Gastrocnemius medialis (tissue), 4 donors: ENCODE data around the gene HES1. TPM values are rescaled to one million over a fixed set of nuclear protein-coding genes. Genes with fewer than 3 reads are reported as not detected.
"Not testable (repeated sequence)": the region's sequence is repeated elsewhere in the genome, so short reads cannot be mapped to it uniquely, and the experiment has no call there.

Experiments
- ATAC-seq, 2 donors: fragments of 150-250 bp; one replicate each; pipeline ENCODE4 v1.9.1; 2016
- DNase-seq, 2 donors: peaks; one replicate each; pipeline ENCODE4 v3.0.0-alpha.2; 2019
- H3K27ac ChIP-seq, 4 donors: fragments of 200-600 bp; sonication (generic); 1 replicate in 1 of 4; 2 replicates in 3 of 4; pipeline ENCODE4 v1.5.1; 2016 to 2018; ENCODE audit warnings: mild to moderate bottlenecking in 2 of 4, moderate library complexity in 1 of 4
- H3K27me3 ChIP-seq, 3 donors: fragments of 200-600 bp; sonication (generic) in 2 of 3; 1 replicate in 1 of 3; 2 replicates in 2 of 3; pipeline versions ENCODE4 v1.5.1 to v1.6.0; 2016 to 2019; ENCODE audit warnings: mild to moderate bottlenecking in 1 of 3, moderate library complexity in 1 of 3
- H3K36me3 ChIP-seq, 2 donors: fragments of 200-600 bp; sonication (generic) in 1 of 2; one replicate each; pipeline ENCODE4 v1.5.1; 2017 to 2018
- H3K4me1 ChIP-seq, 2 donors: fragments of 200-600 bp; sonication (generic) in 1 of 2; one replicate each; pipeline ENCODE4 v1.5.1; 2016 to 2017; ENCODE audit warnings: mild to moderate bottlenecking in 2 of 2
- H3K4me3 ChIP-seq, 4 donors: fragments of 200-600 bp; sonication (generic) in 3 of 4; 1 replicate in 1 of 4; 2 replicates in 3 of 4; pipeline ENCODE4 v1.5.1; 2016 to 2019; ENCODE audit warnings: mild to moderate bottlenecking in 2 of 4
- H3K9me3 ChIP-seq, 3 donors: fragments of 200-600 bp; sonication (generic) in 2 of 3; 1 replicate in 1 of 3; 2 replicates in 2 of 3; pipeline ENCODE4 v1.5.1; 2016 to 2019
- CTCF ChIP-seq, 5 experiments: fragments of 450-650 bp in 3 of 5; fragments of 200-600 bp in 2 of 5; sonication (generic) in 2 of 5; IDR thresholded peaks in 4 of 5; conservative IDR thresholded peaks in 1 of 5; 1 replicate in 4 of 5; 2 replicates in 1 of 5; pipeline ENCODE4 v1.5.1; 2016 to 2019; ENCODE audit warnings: antibody characterized with exemption in 5 of 5, mild to moderate bottlenecking in 3 of 5, moderate library complexity in 3 of 5
- POLR2A ChIP-seq, 2 donors: fragments of 450-650 bp; IDR thresholded peaks; one replicate each; pipeline ENCODE4 v1.6.1; 2017; ENCODE audit warnings: antibody characterized with exemption in 2 of 2, mild to moderate bottlenecking in 2 of 2, moderate library complexity in 2 of 2
- in situ Hi-C, 4 donors: fragments of 200-750 bp; cut with MboI; loops; one replicate each; pipeline versions ENCODE4 v1.15.0 to v1.8.0; 2017; ENCODE audit warnings: low sequenced_read_pairs in 4 of 4
- intact Hi-C: fragments of 100-400 bp; cut with DNase I; formaldehyde crosslinking; loops from one replicate; pipeline ENCODE4 v1.15.1; 2023; ENCODE audit warnings: low total_unique reads
- total RNA-seq, 4 donors: library from RNA; depleted of rRNA; stranded (reverse); fragments of >200 nt; gene quantifications; one replicate each; pipeline versions ENCODE4 v1.1.0 to v1.2.3, GENCODE V29; 2016

HES1 gene
- total RNA-seq, 4 donors from 2014 or later, result 9.7 to 38.3 (median 27.8) TPM

GRCh38 chr3:194148383-194148782 is 12.4 kb downstream of the HES1 start:
- Histone ChIP-seq H3K4me1 (peaks cover 5 to 6% of the 10 kb centered on the region in 2 donors), H3K9me3 (no peaks in the 10 kb centered on the region), H3K4me3 (no peak overlapping the region), H3K27ac (no peak overlapping the region), H3K36me3 (no peaks in the 10 kb centered on the region), H3K27me3 (no peaks in the 10 kb centered on the region)
- intact Hi-C loops (no loop called here), in situ Hi-C loops (loop anchor here (10.0 to 25.0 kb wide), 4 partner anchors 116 to 166 kb away; no protein-coding TSS in a partner anchor)
- DNase-seq (no peak), ATAC-seq (no peak)
- TF ChIP-seq CTCF (IDR thresholded peaks at IDR 0.05 in 4 of 5, conservative IDR thresholded peaks at IDR 0.05 in 1 of 5), result no peak
- TF ChIP-seq POLR2A (IDR thresholded peaks at IDR 0.05), result no peak

- DNase-seq, result no peak
- intact Hi-C loops (no loop called here), in situ Hi-C loops (loop anchor here in 1 of 4 donors (10.0 kb wide), 1 partner anchor 164 kb away; no protein-coding TSS in a partner anchor)
- no peak for ATAC-seq
- no peaks in the 10 kb centered on the region for H3K4me1 ChIP-seq
- no peak overlapping the region for H3K4me3 ChIP-seq
- no peak for TF ChIP-seq CTCF (IDR thresholded peaks at IDR 0.05 in 4 of 5, conservative IDR thresholded peaks at IDR 0.05 in 1 of 5)
- TF ChIP-seq POLR2A (IDR thresholded peaks at IDR 0.05), result no peak
- no peak overlapping the region for H3K27ac ChIP-seq
- no peaks in the 10 kb centered on the region for H3K27me3 ChIP-seq
- H3K9me3 ChIP-seq, result no peaks in the 10 kb centered on the region
- no peaks in the 10 kb centered on the region for H3K36me3 ChIP-seq
Measured at GRCh38 chr3:194150252-194150934, 14.4 kb downstream of the HES1 start.

- ATAC-seq, H3K36me3 ChIP-seq, intact Hi-C loops, H3K27me3 ChIP-seq, H3K9me3 ChIP-seq, H3K4me1 ChIP-seq, H3K4me3 ChIP-seq, DNase-seq, H3K27ac ChIP-seq: not testable (repeated sequence)
- in situ Hi-C loops, result loop anchor here in 1 of 4 donors (10.0 kb wide), 1 partner anchor 164 kb away; no protein-coding TSS in a partner anchor
Measured at GRCh38 chr3:194150935-194151302, 15.0 kb downstream of the HES1 start.

- Histone ChIP-seq H3K27ac (no peak overlapping the region), H3K9me3 (no peaks in the 10 kb centered on the region), H3K27me3 (no peaks in the 10 kb centered on the region), H3K36me3 (no peaks in the 10 kb centered on the region), H3K4me3 (no peak overlapping the region), H3K4me1 (peaks cover 0 to 7% of the 10 kb centered on the region in 2 donors)
- in situ Hi-C loops, result loop anchor here in 1 of 4 donors (10.0 kb wide), 1 partner anchor 160 kb away; no protein-coding TSS in a partner anchor
- ATAC-seq, result no peak
- no peak for DNase-seq
- TF ChIP-seq POLR2A (IDR thresholded peaks at IDR 0.05) (no peak), CTCF (IDR thresholded peaks at IDR 0.05 in 4 of 5, conservative IDR thresholded peaks at IDR 0.05 in 1 of 5) (no peak)
- intact Hi-C loops, result no loop called here
Measured at GRCh38 chr3:194154346-194154745, 18.4 kb downstream of the HES1 start.

GRCh38 chr3:194156095-194156494 is 20.1 kb downstream of the HES1 start:
- no peak for TF ChIP-seq POLR2A (IDR thresholded peaks at IDR 0.05)
- TF ChIP-seq CTCF (IDR thresholded peaks at IDR 0.05 in 4 of 5, conservative IDR thresholded peaks at IDR 0.05 in 1 of 5), result no peak
- Histone ChIP-seq H3K4me3 (no peak overlapping the region), H3K27ac (no peak overlapping the region), H3K9me3 (no peaks in the 10 kb centered on the region), H3K36me3 (no peaks in the 10 kb centered on the region), H3K27me3 (no peaks in the 10 kb centered on the region), H3K4me1 (peaks cover 0 to 7% of the 10 kb centered on the region in 2 donors)
- DNase-seq (no peak), ATAC-seq (no peak)
- in situ Hi-C loops, result loop anchor here in 1 of 4 donors (10.0 kb wide), 1 partner anchor 159 kb away; no protein-coding TSS in a partner anchor
- intact Hi-C loops, result no loop called here
